Brain pericyte (primary cell): ENCODE results near the gene C10orf105.

ENCODE experiments used
- DNase-seq: peaks from one replicate; pipeline ENCODE4 v3.0.0-alpha.2; 2012; ENCODE audit warnings: low read depth, low spot score

C10orf105 gene

GRCh38 chr10:71751515-71752224 is 32.1 kb upstream of the C10orf105 start:
- no peak for DNase-seq

- DNase-seq, result no peak
These were observed 31.4 kb upstream of the C10orf105 start for GRCh38 chr10:71750986-71751385.

- no peak for DNase-seq
These were observed 30.7 kb upstream of the C10orf105 start for GRCh38 chr10:71750124-71750841.

- DNase-seq, result no peak
These were observed 29.8 kb upstream of the C10orf105 start for GRCh38 chr10:71749396-71749795.

GRCh38 chr10:71748671-71749191 is 29.2 kb upstream of the C10orf105 start:
- no peak for DNase-seq

GRCh38 chr10:71747551-71748523 is 28.3 kb upstream of the C10orf105 start:
- no peak for DNase-seq

GRCh38 chr10:71747039-71747531 is 27.5 kb upstream of the C10orf105 start:
- DNase-seq, result no peak

GRCh38 chr10:71746344-71747037 is 26.9 kb upstream of the C10orf105 start:
- DNase-seq, result no peak

GRCh38 chr10:71745664-71746250 is 26.2 kb upstream of the C10orf105 start:
- DNase-seq, result no peak

- no peak for DNase-seq
These were observed 25.5 kb upstream of the C10orf105 start for GRCh38 chr10:71744897-71745663.

GRCh38 chr10:71743866-71744265 is 24.3 kb upstream of the C10orf105 start:
- no peak for DNase-seq

GRCh38 chr10:71743089-71743838 is 23.7 kb upstream of the C10orf105 start:
- no peak for DNase-seq

GRCh38 chr10:71742301-71743088 is 22.9 kb upstream of the C10orf105 start:
- DNase-seq, result no peak

- DNase-seq, result no peak
These were observed 22.1 kb upstream of the C10orf105 start for GRCh38 chr10:71741671-71742070.

- no peak for DNase-seq
These were observed 21.5 kb upstream of the C10orf105 start for GRCh38 chr10:71741029-71741428.

- no peak for DNase-seq
These were observed 20.6 kb upstream of the C10orf105 start for GRCh38 chr10:71740069-71740653.

- no peak for DNase-seq
These were observed 19.9 kb upstream of the C10orf105 start for GRCh38 chr10:71739358-71739900.

- no peak for DNase-seq
These were observed 18.2 kb upstream of the C10orf105 start for GRCh38 chr10:71737834-71738197.
